Mucosa of descending colon (tissue), 3 donors: ENCODE measurements around the gene CLEC19A. TPM values are rescaled to one million over a fixed set of nuclear protein-coding genes. Genes with fewer than 3 reads are reported as not detected.

ENCODE experiments used
- ATAC-seq: fragments of 200-7000 bp; cut with Tn5 transposase; one replicate; pipeline ENCODE4 v1.9.1; 2020; ENCODE audit warnings: mild to moderate bottlenecking, moderate library complexity
- DNase-seq, 3 donors: peaks; one replicate each; pipeline ENCODE4 v3.0.0-alpha.2; 2020
- H3K36me3 ChIP-seq: fragments of 200-600 bp; one replicate; pipeline ENCODE4 v1.8.0; 2021; ENCODE audit warnings: low read depth, mild to moderate bottlenecking
- H3K4me1 ChIP-seq: fragments of 200-600 bp; one replicate; pipeline ENCODE4 v1.8.0; 2021; ENCODE audit warnings: low read depth, mild to moderate bottlenecking
- H3K4me3 ChIP-seq: fragments of 200-600 bp; one replicate; pipeline ENCODE4 v1.8.0; 2021; ENCODE audit warnings: mild to moderate bottlenecking
- H3K9me3 ChIP-seq: fragments of 200-600 bp; one replicate; pipeline ENCODE4 v1.8.0; 2021; ENCODE audit warnings: mild to moderate bottlenecking
- intact Hi-C, 2 donors: fragments of 100-400 bp; cut with DNase I in 1 of 2; cut with micrococcal nuclease in 1 of 2; formaldehyde crosslinking; loops; one replicate each; pipeline versions ENCODE4 v1.11.0 to v1.11.1; 2022; cut with DNase I, micrococcal nuclease
- long read RNA-seq, 2 donors: library from polyadenylated mRNA; unstranded; transcript quantifications; one replicate each; pipeline ENCODE4 v2.0.0, GENCODE V29; 2019 to 2021
- total RNA-seq, 3 donors: library from RNA; stranded (reverse); fragmentation: NEBNext Ultra II Directional in 2 of 3; extraction: Animal tissue kit (Norgen Biotek cat#: 25700) in 2 of 3; gene quantifications; one replicate each; pipeline versions ENCODE4 v1.2.1 to v1.2.4, GENCODE V29; 2021 to 2023
- TF ChIP-seq, protein P1 (sequence below): fragments of 200-600 bp; IDR thresholded peaks from one replicate; pipeline ENCODE4 v1.8.0; 2022; ENCODE audit warnings: antibody characterized with exemption, mild to moderate bottlenecking
- donor health status: DM: no; HTN: no; CAD: no; lungs with moderate emphysema.
- donor health status: DM: no; HTN: no; CAD: no.
- donor health status: DM: no; HTN: yes; CAD: no.

Gene CLEC19A
- not detected for total RNA-seq
- long read RNA-seq, donor 1, result 0 reads
- long read RNA-seq, donor 2, result 0 reads

DNA sequence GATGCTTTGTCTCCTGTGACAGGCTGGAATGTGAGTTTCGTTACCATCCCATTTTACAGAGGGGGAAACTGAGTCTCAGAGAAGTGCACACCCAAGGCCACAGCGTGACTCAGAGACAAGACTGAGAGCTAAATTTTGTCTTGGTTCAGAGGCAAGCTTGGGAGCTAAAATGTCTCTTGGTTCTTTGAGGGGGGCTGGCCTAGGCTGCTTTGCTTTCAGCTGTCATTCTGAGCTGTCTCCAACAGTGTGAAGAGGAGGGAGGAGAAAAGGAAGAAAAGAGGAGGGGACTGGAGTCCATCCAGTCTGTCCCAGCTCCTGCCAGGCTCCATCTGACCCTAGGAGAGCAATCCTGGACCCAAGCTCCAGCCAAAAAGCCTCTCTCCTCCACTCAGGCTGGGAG, at the start of gene CLEC19A:
CLEC19A (plus strand) TSS at position 301 of the 400 bp plus-strand sequence. CDS start 121 bp downstream, outside the sequence.
- Histone ChIP-seq H3K4me3 (no peak within 1 kb of the TSS), H3K4me1 (no peaks in the 10 kb centered on the region), H3K36me3 (no peaks in the 10 kb centered on the region), H3K9me3 (no peaks in the 10 kb centered on the region)
- DNase-seq, result no peak
- no peak for ATAC-seq
- intact Hi-C loops, result no loop called here
- TF ChIP-seq, protein P1, sequence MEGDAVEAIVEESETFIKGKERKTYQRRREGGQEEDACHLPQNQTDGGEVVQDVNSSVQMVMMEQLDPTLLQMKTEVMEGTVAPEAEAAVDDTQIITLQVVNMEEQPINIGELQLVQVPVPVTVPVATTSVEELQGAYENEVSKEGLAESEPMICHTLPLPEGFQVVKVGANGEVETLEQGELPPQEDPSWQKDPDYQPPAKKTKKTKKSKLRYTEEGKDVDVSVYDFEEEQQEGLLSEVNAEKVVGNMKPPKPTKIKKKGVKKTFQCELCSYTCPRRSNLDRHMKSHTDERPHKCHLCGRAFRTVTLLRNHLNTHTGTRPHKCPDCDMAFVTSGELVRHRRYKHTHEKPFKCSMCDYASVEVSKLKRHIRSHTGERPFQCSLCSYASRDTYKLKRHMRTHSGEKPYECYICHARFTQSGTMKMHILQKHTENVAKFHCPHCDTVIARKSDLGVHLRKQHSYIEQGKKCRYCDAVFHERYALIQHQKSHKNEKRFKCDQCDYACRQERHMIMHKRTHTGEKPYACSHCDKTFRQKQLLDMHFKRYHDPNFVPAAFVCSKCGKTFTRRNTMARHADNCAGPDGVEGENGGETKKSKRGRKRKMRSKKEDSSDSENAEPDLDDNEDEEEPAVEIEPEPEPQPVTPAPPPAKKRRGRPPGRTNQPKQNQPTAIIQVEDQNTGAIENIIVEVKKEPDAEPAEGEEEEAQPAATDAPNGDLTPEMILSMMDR, result no peak

DNA sequence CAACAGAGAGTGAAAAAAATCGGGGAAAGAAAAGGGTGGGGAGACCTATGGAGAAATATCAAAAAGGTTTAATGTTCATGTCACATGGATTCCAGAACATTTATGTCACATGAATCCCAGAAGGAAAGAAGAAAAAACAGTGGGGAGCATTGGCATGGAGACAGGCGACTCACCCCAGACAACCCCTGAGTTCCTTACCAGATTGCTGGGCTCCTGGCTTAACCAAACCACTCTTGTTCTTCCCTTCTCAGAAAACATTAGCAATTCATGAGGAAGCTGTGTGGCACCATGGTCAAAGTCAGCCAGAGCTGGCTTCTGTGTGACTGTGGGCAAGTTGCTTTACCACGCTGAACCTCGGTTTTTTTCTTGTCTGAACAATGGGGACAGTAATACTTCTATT, 49.6 kb upstream of the CLEC19A start:
- H3K36me3 ChIP-seq, result no peaks in the 10 kb centered on the region
- peak; percentile 28 for ATAC-seq
- TF ChIP-seq, protein P1, result no peak
- intact Hi-C loops, result no loop called here
- H3K4me1 ChIP-seq, result peaks cover 6% of the 10 kb centered on the region
- H3K4me3 ChIP-seq, result no peak overlapping the region
- H3K9me3 ChIP-seq, result peaks cover 13% of the 10 kb centered on the region
- DNase-seq, result no peak

- DNase-seq (peak in 1 of 3 donors; percentile 37), ATAC-seq (peak; percentile 98)
- TF ChIP-seq, protein P1, result no peak
- H3K36me3 ChIP-seq, result no peaks in the 10 kb centered on the region
- peaks cover 13% of the 10 kb centered on the region for H3K9me3 ChIP-seq
- no peak overlapping the region for H3K4me3 ChIP-seq
- peaks cover 6% of the 10 kb centered on the region for H3K4me1 ChIP-seq
- intact Hi-C loops, result no loop called here
Measured at GRCh38 chr16:19236561-19237209, 48.8 kb upstream of the CLEC19A start.

DNA sequence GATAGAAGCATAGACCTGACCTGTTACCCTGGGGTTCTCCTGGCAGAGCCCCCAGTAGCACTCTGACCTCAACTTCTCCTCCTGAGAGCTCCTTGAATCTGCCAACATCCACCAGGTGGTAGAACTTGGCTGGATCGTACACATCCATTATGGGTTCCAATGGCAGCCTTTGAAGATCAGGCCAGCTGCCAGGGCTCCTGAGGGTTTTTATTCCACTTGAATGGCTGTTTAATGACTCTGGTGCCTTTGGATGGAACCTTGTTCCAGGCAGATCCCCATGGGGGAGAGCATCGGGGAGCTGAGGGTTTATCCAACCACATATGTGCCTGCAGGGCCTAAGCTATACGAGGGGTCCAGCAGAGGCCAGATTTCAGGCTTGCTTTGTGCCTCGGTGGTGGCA, 47.1 kb upstream of the CLEC19A start:
- DNase-seq, result no peak
- Histone ChIP-seq H3K9me3 (peaks cover 13% of the 10 kb centered on the region), H3K4me3 (no peak overlapping the region), H3K36me3 (no peaks in the 10 kb centered on the region), H3K4me1 (peaks cover 6% of the 10 kb centered on the region)
- ATAC-seq, result no peak
- TF ChIP-seq, protein P1, result no peak
- intact Hi-C loops, result no loop called here

- intact Hi-C loops, result no loop called here
- Histone ChIP-seq H3K4me1 (peaks cover 6% of the 10 kb centered on the region), H3K36me3 (no peaks in the 10 kb centered on the region), H3K4me3 (no peak overlapping the region), H3K9me3 (peaks cover 13% of the 10 kb centered on the region)
- no peak for ATAC-seq
- DNase-seq, result no peak
- TF ChIP-seq, protein P1, result no peak
Measured at GRCh38 chr16:19239511-19240155, 45.9 kb upstream of the CLEC19A start.
